HepG2 (cell line): Measurements from ENCODE around the gene CNNM1. TPM values are rescaled to one million over a fixed set of nuclear protein-coding genes. Genes with fewer than 3 reads are reported as not detected.

Experiments
- CBFB ChIP-seq: sonication (generic); formaldehyde crosslinking; IDR thresholded peaks from 2 replicates; pipeline ENCODE4 v1.4.0; 2020; ENCODE audit warnings: missing genetic modification reagents
- ETV5 ChIP-seq: IDR thresholded peaks from 2 replicates; pipeline ENCODE4 v1.6.1; 2018; ENCODE audit warnings: missing biosample characterization, missing genetic modification reagents, inconsistent platforms, borderline replicate concordance
- FOSL1 ChIP-seq: sonication (generic); formaldehyde crosslinking; IDR thresholded peaks from 2 replicates; pipeline ENCODE4 v1.9.0; 2021; ENCODE audit warnings: missing genetic modification reagents, borderline replicate concordance
- HDAC2 ChIP-seq: sonication (generic); formaldehyde crosslinking; IDR thresholded peaks from 2 replicates; pipeline ENCODE4 v1.4.0; 2020; ENCODE audit warnings: missing genetic modification reagents
- HMG20B ChIP-seq: conservative IDR thresholded peaks from 2 replicates; pipeline ENCODE4 v1.6.1; 2016; ENCODE audit warnings: missing genetic modification reagents, missing compliant biosample characterization
- HOXA3 ChIP-seq: sonication (generic); formaldehyde crosslinking; IDR thresholded peaks from 2 replicates; pipeline ENCODE4 v1.5.0; 2020; ENCODE audit warnings: missing genetic modification reagents
- JUND ChIP-seq: sonication (generic); formaldehyde crosslinking; IDR thresholded peaks from 2 replicates; pipeline ENCODE4 v1.8.0; 2022; ENCODE audit warnings: mild to moderate bottlenecking, missing genetic modification reagents
- KDM5A ChIP-seq: fragments of 200-600 bp; sonication (generic); IDR thresholded peaks from 2 replicates; pipeline ENCODE4 v1.7.0; 2018; ENCODE audit warnings: antibody characterized with exemption, mild to moderate bottlenecking, low read length, borderline replicate concordance
- KMT2A ChIP-seq: sonication (generic); formaldehyde crosslinking; IDR thresholded peaks from 2 replicates; pipeline ENCODE4 v1.4.0; 2020; ENCODE audit warnings: missing genetic modification reagents
- MIXL1 ChIP-seq: IDR thresholded peaks from 2 replicates; pipeline ENCODE4 v1.6.1; 2016
- SNAPC2 ChIP-seq: sonication (generic); formaldehyde crosslinking; IDR thresholded peaks from 2 replicates; pipeline ENCODE4 v1.8.1; 2022; ENCODE audit warnings: mild to moderate bottlenecking, missing genetic modification reagents
- ZNF264 ChIP-seq: sonication (generic); formaldehyde crosslinking; IDR thresholded peaks from 2 replicates; pipeline ENCODE4 v1.4.0; 2020; ENCODE audit warnings: missing genetic modification reagents
- ZNF468 ChIP-seq: sonication (generic); formaldehyde crosslinking; IDR thresholded peaks from 2 replicates; pipeline ENCODE4 v1.8.0; 2022; ENCODE audit warnings: mild to moderate bottlenecking, moderate library complexity, missing genetic modification reagents
- ZNF652 ChIP-seq: IDR thresholded peaks from 2 replicates; pipeline ENCODE4 v1.6.1; 2016; ENCODE audit warnings: low read depth, borderline replicate concordance
- polyA plus RNA-seq, 8 experiments: library from polyadenylated mRNA; depleted of rRNA in 3 of 8; stranded (reverse) in 7 of 8; unstranded in 1 of 8; fragments of >200 nt; fragmentation: Illumina TruSeq in 4 of 8; extraction: Trizol in 4 of 8; gene quantifications; 2 replicates each; pipeline versions ENCODE4 v1.2.1 to v1.2.3, GENCODE V29; 2011 to 2016; ENCODE audit warnings: low read depth in 4 of 8, missing spikeins in 1 of 8, mixed read lengths in 1 of 8; ENCODE audit not compliant: insufficient read depth in 1 of 8
- total RNA-seq, 5 experiments: library from RNA; depleted of rRNA; stranded (reverse); fragments of >200 nt; fragmentation: Illumina TruSeq; extraction: Trizol; gene quantifications; 2 replicates each; pipeline ENCODE4 v1.2.3, GENCODE V29; 2016; ENCODE audit warnings: low read depth in 1 of 5
- TF ChIP-seq, protein P1 (sequence below): sonication (generic); formaldehyde crosslinking; IDR thresholded peaks from 2 replicates; pipeline ENCODE4 v1.5.1; 2020; ENCODE audit warnings: mild to moderate bottlenecking, missing genetic modification reagents, borderline replicate concordance
- TF ChIP-seq, protein P2 (sequence below): sonication (generic); formaldehyde crosslinking; IDR thresholded peaks from 2 replicates; pipeline ENCODE4 v1.5.0; 2020; ENCODE audit warnings: missing genetic modification reagents
- TF ChIP-seq, protein P3 (sequence below): conservative IDR thresholded peaks from 2 replicates; pipeline ENCODE4 v1.6.1; 2018; ENCODE audit warnings: missing genetic modification reagents
- TF ChIP-seq, protein P4 (sequence below): sonication (generic); formaldehyde crosslinking; IDR thresholded peaks from 2 replicates; pipeline ENCODE4 v1.8.0; 2022; ENCODE audit warnings: missing genetic modification reagents, mild to moderate bottlenecking, moderate library complexity, borderline replicate concordance
- TF ChIP-seq, protein P5 (sequence below): sonication (generic); IDR thresholded peaks from 2 replicates; pipeline ENCODE4 v1.6.1; 2016; ENCODE audit warnings: low read depth, borderline replicate concordance

The CNNM1 gene
- total and polyA plus RNA-seq, 2 of the 13 experiments (the other 11 are each of a cell fraction or from before 2014, with no cell fraction given), result 4.3 to 9.6 TPM

DNA sequence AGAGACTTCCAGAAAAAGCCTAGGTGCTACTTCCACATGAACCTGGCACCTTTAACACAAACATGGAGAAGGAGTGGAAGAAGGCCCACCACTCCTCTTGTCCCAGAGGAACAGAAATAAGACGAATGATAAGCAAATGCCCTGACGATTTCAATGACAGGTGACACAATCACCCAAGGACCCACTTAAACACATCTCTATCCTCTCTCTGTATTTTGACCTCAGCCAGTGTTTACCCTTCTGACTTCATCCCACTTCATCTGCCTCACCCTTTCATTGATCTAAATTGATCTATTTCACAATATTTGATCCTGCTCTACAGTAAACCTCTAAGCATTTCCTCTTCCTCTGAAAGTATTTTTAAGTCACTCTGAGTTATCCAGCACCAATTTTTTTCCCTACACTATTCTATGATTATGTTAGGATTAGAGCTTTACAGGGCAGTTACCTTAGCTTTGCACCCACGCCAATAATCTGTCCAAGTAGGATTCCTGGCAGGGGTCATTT lies 92.1 kb downstream of the CNNM1 start (continued):
- TF ChIP-seq, protein P1, sequence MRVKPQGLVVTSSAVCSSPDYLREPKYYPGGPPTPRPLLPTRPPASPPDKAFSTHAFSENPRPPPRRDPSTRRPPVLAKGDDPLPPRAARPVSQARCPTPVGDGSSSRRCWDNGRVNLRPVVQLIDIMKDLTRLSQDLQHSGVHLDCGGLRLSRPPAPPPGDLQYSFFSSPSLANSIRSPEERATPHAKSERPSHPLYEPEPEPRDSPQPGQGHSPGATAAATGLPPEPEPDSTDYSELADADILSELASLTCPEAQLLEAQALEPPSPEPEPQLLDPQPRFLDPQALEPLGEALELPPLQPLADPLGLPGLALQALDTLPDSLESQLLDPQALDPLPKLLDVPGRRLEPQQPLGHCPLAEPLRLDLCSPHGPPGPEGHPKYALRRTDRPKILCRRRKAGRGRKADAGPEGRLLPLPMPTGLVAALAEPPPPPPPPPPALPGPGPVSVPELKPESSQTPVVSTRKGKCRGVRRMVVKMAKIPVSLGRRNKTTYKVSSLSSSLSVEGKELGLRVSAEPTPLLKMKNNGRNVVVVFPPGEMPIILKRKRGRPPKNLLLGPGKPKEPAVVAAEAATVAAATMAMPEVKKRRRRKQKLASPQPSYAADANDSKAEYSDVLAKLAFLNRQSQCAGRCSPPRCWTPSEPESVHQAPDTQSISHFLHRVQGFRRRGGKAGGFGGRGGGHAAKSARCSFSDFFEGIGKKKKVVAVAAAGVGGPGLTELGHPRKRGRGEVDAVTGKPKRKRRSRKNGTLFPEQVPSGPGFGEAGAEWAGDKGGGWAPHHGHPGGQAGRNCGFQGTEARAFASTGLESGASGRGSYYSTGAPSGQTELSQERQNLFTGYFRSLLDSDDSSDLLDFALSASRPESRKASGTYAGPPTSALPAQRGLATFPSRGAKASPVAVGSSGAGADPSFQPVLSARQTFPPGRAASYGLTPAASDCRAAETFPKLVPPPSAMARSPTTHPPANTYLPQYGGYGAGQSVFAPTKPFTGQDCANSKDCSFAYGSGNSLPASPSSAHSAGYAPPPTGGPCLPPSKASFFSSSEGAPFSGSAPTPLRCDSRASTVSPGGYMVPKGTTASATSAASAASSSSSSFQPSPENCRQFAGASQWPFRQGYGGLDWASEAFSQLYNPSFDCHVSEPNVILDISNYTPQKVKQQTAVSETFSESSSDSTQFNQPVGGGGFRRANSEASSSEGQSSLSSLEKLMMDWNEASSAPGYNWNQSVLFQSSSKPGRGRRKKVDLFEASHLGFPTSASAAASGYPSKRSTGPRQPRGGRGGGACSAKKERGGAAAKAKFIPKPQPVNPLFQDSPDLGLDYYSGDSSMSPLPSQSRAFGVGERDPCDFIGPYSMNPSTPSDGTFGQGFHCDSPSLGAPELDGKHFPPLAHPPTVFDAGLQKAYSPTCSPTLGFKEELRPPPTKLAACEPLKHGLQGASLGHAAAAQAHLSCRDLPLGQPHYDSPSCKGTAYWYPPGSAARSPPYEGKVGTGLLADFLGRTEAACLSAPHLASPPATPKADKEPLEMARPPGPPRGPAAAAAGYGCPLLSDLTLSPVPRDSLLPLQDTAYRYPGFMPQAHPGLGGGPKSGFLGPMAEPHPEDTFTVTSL, result peak; percentile 94
- TF ChIP-seq SNAPC2, result 0 out of 2 replicates have a peak, but pooled peaks have one; percentile 54
- no peak for TF ChIP-seq ZNF468 (CRISPR knock-in tag)
- TF ChIP-seq, protein P2, sequence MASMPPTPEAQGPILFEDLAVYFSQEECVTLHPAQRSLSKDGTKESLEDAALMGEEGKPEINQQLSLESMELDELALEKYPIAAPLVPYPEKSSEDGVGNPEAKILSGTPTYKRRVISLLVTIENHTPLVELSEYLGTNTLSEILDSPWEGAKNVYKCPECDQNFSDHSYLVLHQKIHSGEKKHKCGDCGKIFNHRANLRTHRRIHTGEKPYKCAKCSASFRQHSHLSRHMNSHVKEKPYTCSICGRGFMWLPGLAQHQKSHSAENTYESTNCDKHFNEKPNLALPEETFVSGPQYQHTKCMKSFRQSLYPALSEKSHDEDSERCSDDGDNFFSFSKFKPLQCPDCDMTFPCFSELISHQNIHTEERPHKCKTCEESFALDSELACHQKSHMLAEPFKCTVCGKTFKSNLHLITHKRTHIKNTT (CRISPR knock-in tag), result no peak
- peak; percentile 93 for TF ChIP-seq MIXL1 (CRISPR knock-in tag)
- TF ChIP-seq, protein P3, sequence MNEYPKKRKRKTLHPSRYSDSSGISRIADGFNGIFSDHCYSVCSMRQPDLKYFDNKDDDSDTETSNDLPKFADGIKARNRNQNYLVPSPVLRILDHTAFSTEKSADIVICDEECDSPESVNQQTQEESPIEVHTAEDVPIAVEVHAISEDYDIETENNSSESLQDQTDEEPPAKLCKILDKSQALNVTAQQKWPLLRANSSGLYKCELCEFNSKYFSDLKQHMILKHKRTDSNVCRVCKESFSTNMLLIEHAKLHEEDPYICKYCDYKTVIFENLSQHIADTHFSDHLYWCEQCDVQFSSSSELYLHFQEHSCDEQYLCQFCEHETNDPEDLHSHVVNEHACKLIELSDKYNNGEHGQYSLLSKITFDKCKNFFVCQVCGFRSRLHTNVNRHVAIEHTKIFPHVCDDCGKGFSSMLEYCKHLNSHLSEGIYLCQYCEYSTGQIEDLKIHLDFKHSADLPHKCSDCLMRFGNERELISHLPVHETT (CRISPR knock-in tag), result no peak
- 0 out of 2 replicates have a peak, but pooled peaks have one; percentile 21 for TF ChIP-seq CBFB (CRISPR knock-in tag)
- peak; percentile 35; the same call in 1 of the 2 replicates for TF ChIP-seq KMT2A (CRISPR knock-in tag)
- no peak for TF ChIP-seq KDM5A
- peak; percentile 95 for TF ChIP-seq ETV5 (CRISPR knock-in tag)
- TF ChIP-seq, protein P4, sequence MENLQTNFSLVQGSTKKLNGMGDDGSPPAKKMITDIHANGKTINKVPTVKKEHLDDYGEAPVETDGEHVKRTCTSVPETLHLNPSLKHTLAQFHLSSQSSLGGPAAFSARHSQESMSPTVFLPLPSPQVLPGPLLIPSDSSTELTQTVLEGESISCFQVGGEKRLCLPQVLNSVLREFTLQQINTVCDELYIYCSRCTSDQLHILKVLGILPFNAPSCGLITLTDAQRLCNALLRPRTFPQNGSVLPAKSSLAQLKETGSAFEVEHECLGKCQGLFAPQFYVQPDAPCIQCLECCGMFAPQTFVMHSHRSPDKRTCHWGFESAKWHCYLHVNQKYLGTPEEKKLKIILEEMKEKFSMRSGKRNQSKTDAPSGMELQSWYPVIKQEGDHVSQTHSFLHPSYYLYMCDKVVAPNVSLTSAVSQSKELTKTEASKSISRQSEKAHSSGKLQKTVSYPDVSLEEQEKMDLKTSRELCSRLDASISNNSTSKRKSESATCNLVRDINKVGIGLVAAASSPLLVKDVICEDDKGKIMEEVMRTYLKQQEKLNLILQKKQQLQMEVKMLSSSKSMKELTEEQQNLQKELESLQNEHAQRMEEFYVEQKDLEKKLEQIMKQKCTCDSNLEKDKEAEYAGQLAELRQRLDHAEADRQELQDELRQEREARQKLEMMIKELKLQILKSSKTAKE (CRISPR knock-in tag), result 0 out of 2 replicates have a peak, but pooled peaks have one; percentile 20
- TF ChIP-seq ZNF264 (CRISPR knock-in tag), result peak; percentile 46; the same call in 1 of the 2 replicates
- TF ChIP-seq FOSL1, result peak; percentile 57; the same call in 1 of the 2 replicates
- TF ChIP-seq HOXA3 (CRISPR knock-in tag), result peak; percentile 80
- peak; percentile 86; the same call in 1 of the 2 replicates for TF ChIP-seq JUND (CRISPR knock-in tag)
- TF ChIP-seq ZNF652, result peak; percentile 62; the same call in 1 of the 2 replicates
- TF ChIP-seq HDAC2 (CRISPR knock-in tag), result peak; percentile 95
- TF ChIP-seq, protein P5, sequence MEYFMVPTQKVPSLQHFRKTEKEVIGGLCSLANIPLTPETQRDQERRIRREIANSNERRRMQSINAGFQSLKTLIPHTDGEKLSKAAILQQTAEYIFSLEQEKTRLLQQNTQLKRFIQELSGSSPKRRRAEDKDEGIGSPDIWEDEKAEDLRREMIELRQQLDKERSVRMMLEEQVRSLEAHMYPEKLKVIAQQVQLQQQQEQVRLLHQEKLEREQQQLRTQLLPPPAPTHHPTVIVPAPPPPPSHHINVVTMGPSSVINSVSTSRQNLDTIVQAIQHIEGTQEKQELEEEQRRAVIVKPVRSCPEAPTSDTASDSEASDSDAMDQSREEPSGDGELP, result no peak
- TF ChIP-seq HMG20B, result peak; percentile 82; the same call in 1 of the 2 replicates
